Measurements from ENCODE around the gene DPYSL3. TPM values are rescaled to one million over a fixed set of nuclear protein-coding genes. Genes with fewer than 3 reads are reported as not detected.

Gene DPYSL3
- 19.4 to 27.1 TPM (median 22.8 TPM) in 5 replicates for total RNA-seq (2022; extraction: Qiagen RNA extraction; ENCODE audit: low read depth)

GRCh38 chr5:147509710-147510651 lies at the start of gene DPYSL3:
Gene DPYSL3 (minus strand): TSS chr5:147510068. CDS start chr5:147509858, 210 bp downstream.

